Thymus (tissue), 11 donors: ENCODE data around the gene EXOC4. TPM values are rescaled to one million over a fixed set of nuclear protein-coding genes. Genes with fewer than 3 reads are reported as not detected.

Experiments used
- DNase-seq, 9 donors: peaks; one replicate each; pipeline ENCODE4 v3.0.0-alpha.2; 2013; ENCODE audit warnings: low spot score in 9 of 9, low read depth in 6 of 9, missing footprints in 1 of 9
- H3K27ac ChIP-seq, 2 donors: one replicate each; pipeline ENCODE4 v1.5.1; 2013; ENCODE audit warnings: control low read depth in 1 of 2, low read depth in 1 of 2, low read length in 1 of 2, mild to moderate bottlenecking in 1 of 2, moderate library complexity in 1 of 2
- H3K27me3 ChIP-seq, 2 donors: one replicate each; pipeline ENCODE4 v1.5.1; 2013; ENCODE audit warnings: low read length in 1 of 2; ENCODE audit not compliant: control insufficient read depth in 2 of 2, insufficient read depth in 1 of 2
- H3K36me3 ChIP-seq, 2 donors: one replicate each; pipeline ENCODE4 v1.5.1; 2013; ENCODE audit warnings: low read length in 1 of 2, mild to moderate bottlenecking in 1 of 2, moderate library complexity in 1 of 2; ENCODE audit not compliant: control insufficient read depth in 2 of 2, insufficient read depth in 2 of 2
- H3K4me1 ChIP-seq, 2 donors: one replicate each; pipeline ENCODE4 v1.5.1; 2013; ENCODE audit warnings: low read length in 2 of 2; ENCODE audit not compliant: control insufficient read depth in 2 of 2, insufficient read depth in 2 of 2
- H3K4me3 ChIP-seq, 2 donors: one replicate each; pipeline ENCODE4 v1.5.1; 2013; ENCODE audit warnings: low read length in 2 of 2, control low read depth in 1 of 2, mild to moderate bottlenecking in 1 of 2
- H3K9me3 ChIP-seq, 2 donors: one replicate each; pipeline ENCODE4 v1.5.1; 2013; ENCODE audit warnings: low read length in 1 of 2, mild to moderate bottlenecking in 1 of 2; ENCODE audit not compliant: control insufficient read depth in 2 of 2, insufficient read depth in 1 of 2
- WGBS: extraction: QIAGEN DNeasy Blood & Tissue Kit; methylation state at CpG from one replicate; pipeline ENCODE4 v1.1.7; 2013; 5-methylcytosine and 5-hydroxymethylcytosine counted together
- polyA plus RNA-seq: library from polyadenylated mRNA; stranded (reverse); fragments of 200-250 nt; gene quantifications from one replicate; pipeline ENCODE4 v1.2.3, GENCODE V29; 2013
- total RNA-seq: library from RNA; stranded (reverse); fragments of 120-200 nt; gene quantifications from one replicate; pipeline ENCODE4 v1.2.4, GENCODE V29; 2013
- donor health status: healthy.

EXOC4 gene
- total and polyA plus RNA-seq, 2 donors: 25.5 to 51.2 TPM

DNA sequence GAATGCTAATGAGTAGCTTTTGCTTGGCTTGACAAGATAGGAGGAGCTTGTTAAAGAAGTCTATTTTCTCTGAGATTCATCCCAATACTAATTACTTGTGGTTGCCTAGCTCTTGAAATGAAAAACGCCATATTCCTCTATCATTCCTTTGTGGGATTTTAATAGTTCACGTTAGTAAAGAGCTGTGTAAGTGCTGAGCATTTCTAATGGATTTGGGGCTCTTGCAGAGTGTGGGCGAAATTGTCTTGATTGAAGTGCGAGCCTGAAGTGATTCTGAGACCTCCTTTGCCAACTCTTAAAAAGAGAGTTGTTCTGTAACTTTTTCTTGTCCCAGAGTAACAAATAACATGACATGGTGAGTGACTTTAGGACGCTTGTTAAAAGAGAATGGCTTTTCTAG lies 45.2 kb downstream of the EXOC4 start:
- H3K27me3 ChIP-seq: no peaks in the 10 kb centered on the region
- 98% methylated on average over 5 of the region's 5 CpGs for WGBS
- no peak for DNase-seq
- H3K27ac ChIP-seq: no peak overlapping the region
- no peak overlapping the region for H3K4me3 ChIP-seq
- H3K9me3 ChIP-seq: no peaks in the 10 kb centered on the region
- H3K36me3 ChIP-seq: no peaks in the 10 kb centered on the region
- peaks cover 0 to 2% of the 10 kb centered on the region in 2 donors for H3K4me1 ChIP-seq

DNA sequence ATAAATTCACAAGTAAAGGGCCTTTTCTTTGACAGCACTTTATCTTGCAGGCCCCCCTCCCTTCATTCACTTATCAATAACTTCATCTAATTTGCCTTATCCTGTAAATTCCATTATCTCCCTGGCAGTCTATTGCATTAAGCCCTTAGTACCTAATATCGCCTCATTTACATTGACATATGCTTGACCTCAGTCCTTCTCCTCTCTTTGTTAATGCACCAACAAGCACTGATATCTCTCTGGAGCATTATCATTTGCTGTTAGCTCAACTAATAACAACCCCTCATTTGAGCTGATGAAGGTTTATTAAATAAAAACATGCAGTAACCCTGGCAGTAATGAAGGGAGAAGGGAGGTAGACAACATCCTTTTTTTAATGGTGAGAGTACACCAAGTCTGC lies 46.8 kb downstream of the EXOC4 start:
- Histone ChIP-seq H3K27me3 (no peaks in the 10 kb centered on the region), H3K4me3 (no peak overlapping the region), H3K27ac (no peak overlapping the region), H3K36me3 (no peaks in the 10 kb centered on the region), H3K9me3 (no peaks in the 10 kb centered on the region), H3K4me1 (peaks cover 0 to 2% of the 10 kb centered on the region in 2 donors)
- 100% methylated on average over 1 of the region's 1 CpG for WGBS
- DNase-seq: no peak

GRCh38 chr7:133300088-133300487 lies 47.2 kb downstream of the EXOC4 start:
- Histone ChIP-seq H3K27ac (no peak overlapping the region), H3K4me1 (peaks cover 0 to 2% of the 10 kb centered on the region in 2 donors), H3K36me3 (no peaks in the 10 kb centered on the region), H3K27me3 (no peaks in the 10 kb centered on the region), H3K4me3 (no peak overlapping the region), H3K9me3 (no peaks in the 10 kb centered on the region)
- WGBS: over 99% methylated on average over 2 of the region's 2 CpGs
- DNase-seq: no peak

GRCh38 chr7:133300811-133301210 lies 47.9 kb downstream of the EXOC4 start:
- no peak for DNase-seq
- Histone ChIP-seq H3K36me3 (peaks cover 0 to 2% of the 10 kb centered on the region in 2 donors), H3K4me3 (no peak overlapping the region), H3K9me3 (no peaks in the 10 kb centered on the region), H3K4me1 (peaks cover 0 to 2% of the 10 kb centered on the region in 2 donors), H3K27ac (no peak overlapping the region), H3K27me3 (no peaks in the 10 kb centered on the region)
- 97% methylated on average over 5 of the region's 5 CpGs for WGBS

- H3K4me1 ChIP-seq: peaks cover 0 to 2% of the 10 kb centered on the region in 2 donors
- H3K4me3 ChIP-seq: no peak overlapping the region
- no peak overlapping the region for H3K27ac ChIP-seq
- no peaks in the 10 kb centered on the region for H3K9me3 ChIP-seq
- H3K27me3 ChIP-seq: no peaks in the 10 kb centered on the region
- H3K36me3 ChIP-seq: peaks cover 5 to 6% of the 10 kb centered on the region in 2 donors
- no peak for DNase-seq
- 93% methylated on average over 2 of the region's 2 CpGs for WGBS
Observed at GRCh38 chr7:133301444-133301843, 48.6 kb downstream of the EXOC4 start.

- no peaks in the 10 kb centered on the region for H3K9me3 ChIP-seq
Observed at GRCh38 chr7:133303372-133303771, 50.5 kb downstream of the EXOC4 start.

GRCh38 chr7:133303931-133304330 lies 51.1 kb downstream of the EXOC4 start:
- peaks cover 19 to 22% of the 10 kb centered on the region in 2 donors for H3K36me3 ChIP-seq
- WGBS: 95% methylated on average over 2 of the region's 2 CpGs
- H3K4me1 ChIP-seq: peaks cover 0 to 2% of the 10 kb centered on the region in 2 donors
- DNase-seq: no peak
- H3K4me3 ChIP-seq: no peak overlapping the region
- H3K27me3 ChIP-seq: no peaks in the 10 kb centered on the region
- H3K9me3 ChIP-seq: no peaks in the 10 kb centered on the region
- H3K27ac ChIP-seq: no peak overlapping the region

More at GRCh38 chr7:133303372-133303771, 50.5 kb downstream of the EXOC4 start:
- Histone ChIP-seq H3K27me3 (no peaks in the 10 kb centered on the region), H3K27ac (no peak overlapping the region), H3K36me3 (peaks cover 16 to 18% of the 10 kb centered on the region in 2 donors), H3K4me1 (peaks cover 0 to 2% of the 10 kb centered on the region in 2 donors), H3K4me3 (no peak overlapping the region)
- no peak for DNase-seq
- WGBS: 98% methylated on average over 1 of the region's 1 CpG

- no peak overlapping the region for H3K27ac ChIP-seq
- H3K4me1 ChIP-seq: no peaks in the 10 kb centered on the region
- no peak for DNase-seq
- H3K9me3 ChIP-seq: no peaks in the 10 kb centered on the region
- no peaks in the 10 kb centered on the region for H3K27me3 ChIP-seq
- peaks cover 21 to 25% of the 10 kb centered on the region in 2 donors for H3K36me3 ChIP-seq
- no peak overlapping the region for H3K4me3 ChIP-seq
- WGBS: 99% methylated on average over 6 of the region's 6 CpGs
Observed at GRCh38 chr7:133309333-133309732, 56.5 kb downstream of the EXOC4 start.

DNA sequence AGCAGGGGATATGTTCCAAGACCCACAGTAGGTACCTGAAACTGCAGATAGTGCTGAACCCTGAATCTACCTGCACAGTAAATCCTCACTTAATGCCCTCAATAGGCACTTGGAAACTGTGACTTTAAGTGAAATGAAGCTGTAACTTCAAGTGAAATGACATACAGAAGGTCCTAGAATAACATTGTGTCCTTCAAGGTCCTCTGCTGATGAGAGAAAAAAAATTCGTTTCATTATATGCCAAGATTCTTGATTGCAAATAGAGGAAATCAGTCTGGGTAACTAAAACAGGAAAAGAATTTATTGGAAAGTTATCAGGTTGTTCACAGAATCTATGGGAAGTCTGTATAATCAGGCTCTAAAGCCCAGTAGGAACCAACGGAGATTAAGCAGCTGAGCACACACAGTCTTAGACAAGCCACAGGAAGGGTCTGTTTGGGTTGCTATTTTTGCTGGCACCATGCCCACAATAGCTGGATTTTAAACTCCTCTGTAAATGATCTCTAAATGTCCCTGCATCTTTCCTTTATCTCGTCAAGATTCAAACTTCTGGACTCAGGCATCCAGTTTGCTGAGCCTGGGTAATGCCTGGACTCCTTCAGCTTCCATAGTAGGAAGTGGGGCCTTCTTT lies 57.5 kb downstream of the EXOC4 start:
- H3K4me3 ChIP-seq: no peak overlapping the region
- peaks cover 21 to 25% of the 10 kb centered on the region in 2 donors for H3K36me3 ChIP-seq
- H3K27ac ChIP-seq: no peak overlapping the region
- no peaks in the 10 kb centered on the region for H3K4me1 ChIP-seq
- no peak for DNase-seq
- no peaks in the 10 kb centered on the region for H3K27me3 ChIP-seq
- 91% methylated on average over 3 of the region's 3 CpGs for WGBS
- H3K9me3 ChIP-seq: no peaks in the 10 kb centered on the region
